ENCODE results near the gene MRM2.

GRCh38 chr7:2199956-2200583 is 41.9 kb downstream of the MRM2 start:
- TF ChIP-seq CTCF (IDR thresholded peaks at IDR 0.05 in 8 of 11, conservative IDR thresholded peaks at IDR 0.05 in 3 of 11) (no peak), POLR2A (IDR thresholded peaks at IDR 0.05) (no peak), POLR2AphosphoS5 (IDR thresholded peaks at IDR 0.05) (no peak)

All from spleen (tissue), 7 donors.